OCI-LY7 (cell line): ENCODE measurements around the gene CYP4V2. TPM values are rescaled to one million over a fixed set of nuclear protein-coding genes. Genes with fewer than 3 reads are reported as not detected.

Experiments
- BruUV-seq: library from RNA; stranded (reverse); fragments of 400-500 nt; replicated peaks from 2 replicates; lab custom pipeline; 2021; lab: Mats Ljungman, UMichigan
- CTCF ChIA-PET: fragments of 300-600 bp; sonication (Branson Sonifier 250); formaldehyde crosslinking; loops from one replicate; lab custom pipeline; 2022; ENCODE audit warnings: antibody characterized with exemption; ENCODE audit not compliant: unreplicated experiment; lab: Charles Lee
- POLR2A ChIA-PET: fragments of 300-600 bp; sonication (Branson Sonifier 250); formaldehyde crosslinking; loops from one replicate; lab custom pipeline; 2022; ENCODE audit warnings: antibody characterized with exemption; lab: Charles Lee
- DNase-seq: peaks from one replicate; pipeline ENCODE4 v3.0.0-alpha.2; 2015; ENCODE audit warnings: low spot score
- H2AFZ ChIP-seq: fragments of 200-600 bp; sonication (generic), shearing (Covaris generic); 2 replicates; pipeline ENCODE4 v1.6.1; 2014; ENCODE audit warnings: mild to moderate bottlenecking, antibody characterized with exemption, low read length, moderate library complexity
- H3K27ac ChIP-seq: fragments of 200-600 bp; sonication (generic); 2 replicates; pipeline ENCODE4 v1.5.1; 2014; ENCODE audit warnings: mixed run types, low read depth, mild to moderate bottlenecking, moderate library complexity, low read length, inconsistent platforms; ENCODE audit not compliant: poor library complexity, severe bottlenecking
- H3K36me3 ChIP-seq: fragments of 200-600 bp; sonication (generic); 2 replicates; pipeline ENCODE4 v1.6.1; 2014; ENCODE audit warnings: mild to moderate bottlenecking, antibody characterized with exemption, low read length, moderate library complexity, mixed read lengths; ENCODE audit not compliant: insufficient read depth
- H3K4me1 ChIP-seq: fragments of 200-600 bp; sonication (generic); 2 replicates; pipeline ENCODE4 v1.5.1; 2014; ENCODE audit warnings: mild to moderate bottlenecking, low read length; ENCODE audit not compliant: insufficient read depth, poor library complexity, severe bottlenecking
- H3K4me2 ChIP-seq: fragments of 200-600 bp; sonication (generic); 2 replicates; pipeline ENCODE4 v1.6.1; 2014; ENCODE audit warnings: mild to moderate bottlenecking, low read length
- H3K4me3 ChIP-seq: fragments of 200-600 bp; sonication (generic); 2 replicates; pipeline ENCODE4 v1.5.1; 2014; ENCODE audit warnings: mild to moderate bottlenecking, low read depth, low read length; ENCODE audit not compliant: poor library complexity, severe bottlenecking
- H3K79me2 ChIP-seq: fragments of 200-600 bp; sonication (generic); 2 replicates; pipeline ENCODE4 v1.6.1; 2016; ENCODE audit warnings: low read depth, mild to moderate bottlenecking, low read length, moderate library complexity, mixed read lengths; ENCODE audit not compliant: insufficient read depth
- H3K9me2 ChIP-seq: fragments of 200-600 bp; sonication (generic); 2 replicates; pipeline ENCODE4 v1.6.1; 2016; ENCODE audit warnings: mild to moderate bottlenecking, low read length, mixed read lengths; ENCODE audit not compliant: insufficient read depth
- H3K9me3 ChIP-seq: fragments of 200-600 bp; sonication (generic); 2 replicates; pipeline ENCODE4 v1.6.1; 2014; ENCODE audit warnings: mild to moderate bottlenecking, mixed run types, low read length, mixed read lengths
- H4K20me1 ChIP-seq: fragments of 200-600 bp; sonication (generic); 2 replicates; pipeline ENCODE4 v1.6.1; 2014; ENCODE audit warnings: mild to moderate bottlenecking, antibody characterized with exemption, low read length, moderate library complexity, mixed read lengths; ENCODE audit not compliant: insufficient read depth
- CTCF ChIP-seq: fragments of 200-600 bp; sonication (generic); conservative IDR thresholded peaks from 2 replicates; pipeline ENCODE4 v1.5.1; 2014; ENCODE audit warnings: mild to moderate bottlenecking, antibody characterized with exemption, low read length, moderate library complexity, mixed read lengths
- EZH2phosphoT487 ChIP-seq: fragments of 200-600 bp; sonication (generic); IDR thresholded peaks from 2 replicates; pipeline ENCODE4 v1.6.1; 2018; ENCODE audit warnings: low read depth, borderline replicate concordance, mild to moderate bottlenecking, mixed run types, antibody characterized with exemption, low read length, moderate library complexity, mixed read lengths
- intact Hi-C: fragments of 100-400 bp; cut with micrococcal nuclease; formaldehyde crosslinking; loops from one replicate; pipeline ENCODE4 v1.10.0; 2022; ENCODE audit not compliant: unreplicated experiment
- total RNA-seq, 2 experiments: library from RNA; depleted of rRNA in 1 of 2; stranded (reverse); fragments of >200 nt in 1 of 2; shearing (Covaris generic) in 1 of 2; gene quantifications; 2 replicates each; pipeline ENCODE4 v1.2.3, GENCODE V29; 2014 to 2022

CYP4V2 gene
- total RNA-seq, 2 experiments from 2014 or later = 6.9 to 12.5 TPM

GRCh38 chr4:186169945-186170802 lies 21.2 kb upstream of the CYP4V2 start:
- no peaks in the 10 kb centered on the region for H3K36me3 ChIP-seq
- H3K4me2 ChIP-seq = no peak overlapping the region
- no peaks in the 10 kb centered on the region for H3K9me3 ChIP-seq
- no peaks in the 10 kb centered on the region for H3K79me2 ChIP-seq
- H3K4me1 ChIP-seq = no peaks in the 10 kb centered on the region
- H3K9me2 ChIP-seq = no peaks in the 10 kb centered on the region
- H4K20me1 ChIP-seq = no peaks in the 10 kb centered on the region
- TF ChIP-seq CTCF (no peak; the same call in 1 of the 2 replicates), EZH2phosphoT487 (no peak)
- CTCF ChIA-PET = interaction anchor here (0.6 kb wide), 1 partner anchor 1484 kb away, joined by 3 read pairs; no protein-coding TSS in a partner anchor
- no peak overlapping the region for H3K27ac ChIP-seq
- POLR2A ChIA-PET = interaction anchor here (1.1 to 1.6 kb wide), 3 partner anchors 9 to 19 kb away, joined by 4 to 7 read pairs (median 4); no protein-coding TSS in a partner anchor
- no peak overlapping the region for H3K4me3 ChIP-seq
- H2AFZ ChIP-seq = no peak overlapping the region
- no peak for DNase-seq
- intact Hi-C loops = no loop called here
- no TSS peak for BruUV-seq

GRCh38 chr4:186170966-186171365 lies 20.4 kb upstream of the CYP4V2 start:
- H3K27ac ChIP-seq = no peak overlapping the region
- no peak overlapping the region for H3K4me2 ChIP-seq
- no peak for TF ChIP-seq EZH2phosphoT487
- no peak for TF ChIP-seq CTCF
- H3K9me3 ChIP-seq = no peaks in the 10 kb centered on the region
- H3K4me1 ChIP-seq = no peaks in the 10 kb centered on the region
- no peaks in the 10 kb centered on the region for H3K79me2 ChIP-seq
- H4K20me1 ChIP-seq = no peaks in the 10 kb centered on the region
- no peak overlapping the region for H2AFZ ChIP-seq
- H3K36me3 ChIP-seq = no peaks in the 10 kb centered on the region
- DNase-seq = no peak
- no peak overlapping the region for H3K4me3 ChIP-seq
- intact Hi-C loops = no loop called here
- no peaks in the 10 kb centered on the region for H3K9me2 ChIP-seq
- CTCF ChIA-PET = no interaction called here
- BruUV-seq = no TSS peak
- POLR2A ChIA-PET = interaction anchor here (1.1 to 1.6 kb wide), 2 partner anchors 15 to 18 kb away, joined by 4 read pairs; no protein-coding TSS in a partner anchor

- no peaks in the 10 kb centered on the region for H3K79me2 ChIP-seq
- H2AFZ ChIP-seq = no peak overlapping the region
- no TSS peak for BruUV-seq
- no peaks in the 10 kb centered on the region for H4K20me1 ChIP-seq
- no peak overlapping the region for H3K4me3 ChIP-seq
- no peaks in the 10 kb centered on the region for H3K9me2 ChIP-seq
- no peaks in the 10 kb centered on the region for H3K4me1 ChIP-seq
- H3K9me3 ChIP-seq = no peaks in the 10 kb centered on the region
- DNase-seq = no peak
- no peak overlapping the region for H3K4me2 ChIP-seq
- no peak overlapping the region for H3K27ac ChIP-seq
- ChIA-PET POLR2A (no interaction called here), CTCF (no interaction called here)
- H3K36me3 ChIP-seq = no peaks in the 10 kb centered on the region
- intact Hi-C loops = no loop called here
- no peak for TF ChIP-seq EZH2phosphoT487
Observed at GRCh38 chr4:186172546-186172945, 18.8 kb upstream of the CYP4V2 start.
